SU-DHL-6 (cell line): ENCODE measurements around the gene BHLHE23.

Experiments used
- H2AFZ ChIP-seq: fragments of 200-600 bp; sonication (generic); 2 replicates; pipeline ENCODE4 v1.6.1; 2014; ENCODE audit warnings: low read depth, mild to moderate bottlenecking, moderate library complexity, mixed read lengths, antibody characterized with exemption, low read length; ENCODE audit not compliant: severe bottlenecking
- H3F3A ChIP-seq: fragments of 200-600 bp; shearing (Covaris generic); 2 replicates; pipeline ENCODE4 v1.6.0; 2016; ENCODE audit warnings: antibody characterized with exemption, mild to moderate bottlenecking; ENCODE audit not compliant: insufficient read depth
- H3K27ac ChIP-seq: fragments of 200-600 bp; sonication (generic); 2 replicates; pipeline ENCODE4 v1.5.1; 2016; ENCODE audit warnings: low read depth, mild to moderate bottlenecking, low read length, moderate library complexity, mixed read lengths
- H3K27me3 ChIP-seq: fragments of 200-600 bp; sonication (generic), shearing (Covaris generic); 2 replicates; pipeline ENCODE4 v1.6.0; 2014; ENCODE audit warnings: mild to moderate bottlenecking, low read length
- H3K36me3 ChIP-seq: fragments of 200-600 bp; sonication (generic); 2 replicates; pipeline ENCODE4 v1.6.1; 2014; ENCODE audit warnings: mild to moderate bottlenecking, low read length, mixed read lengths
- H3K4me2 ChIP-seq: fragments of 300-600, 200-600 bp; shearing (Covaris generic), sonication (generic); 2 replicates; pipeline ENCODE4 v1.6.0; 2014; ENCODE audit warnings: low read length, low read depth, mild to moderate bottlenecking; ENCODE audit not compliant: poor library complexity, severe bottlenecking
- H3K4me3 ChIP-seq: fragments of 200-600 bp; sonication (generic); 2 replicates; pipeline ENCODE4 v1.5.1; 2014; ENCODE audit warnings: antibody characterized with exemption, low read length, mild to moderate bottlenecking, mixed read lengths; ENCODE audit not compliant: insufficient read depth, poor library complexity, severe bottlenecking
- H3K79me2 ChIP-seq: fragments of 200-600 bp; sonication (generic); 2 replicates; pipeline ENCODE4 v1.6.1; 2014; ENCODE audit warnings: mild to moderate bottlenecking, low read length, moderate library complexity; ENCODE audit not compliant: insufficient read depth
- H3K9ac ChIP-seq: fragments of 200-600 bp; sonication (generic); 2 replicates; pipeline ENCODE4 v1.7.0; 2014; ENCODE audit warnings: mild to moderate bottlenecking, low read length
- H3K9me2 ChIP-seq: fragments of 200-600 bp; sonication (generic); replicated peaks from 2 replicates; pipeline ENCODE4 v1.6.1; 2014; ENCODE audit warnings: low read length; ENCODE audit not compliant: insufficient read depth
- H3K9me3 ChIP-seq: fragments of 200-600 bp; sonication (generic); 2 replicates; pipeline ENCODE4 v1.6.1; 2014; ENCODE audit warnings: low read length, mixed read lengths; ENCODE audit not compliant: insufficient read depth
- H4K20me1 ChIP-seq: fragments of 200-600 bp; sonication (generic); 2 replicates; pipeline ENCODE4 v1.6.1; 2014; ENCODE audit warnings: low read depth, mild to moderate bottlenecking, antibody characterized with exemption, low read length, moderate library complexity, mixed read lengths
- EZH2phosphoT487 ChIP-seq: fragments of 200-600 bp; sonication (generic), shearing (Covaris generic); conservative IDR thresholded peaks from 2 replicates; pipeline ENCODE4 v1.6.1; 2018; ENCODE audit warnings: mild to moderate bottlenecking, antibody characterized with exemption, low read length, moderate library complexity, mixed read lengths
- TF ChIP-seq, protein P1 (sequence below): fragments of 200-600 bp; sonication (generic); IDR thresholded peaks from one replicate; pipeline ENCODE4 v1.5.1; 2017; ENCODE audit warnings: antibody characterized with exemption, mild to moderate bottlenecking, low read length, moderate library complexity; ENCODE audit not compliant: insufficient read depth, poor library complexity, severe bottlenecking

Gene BHLHE23

DNA sequence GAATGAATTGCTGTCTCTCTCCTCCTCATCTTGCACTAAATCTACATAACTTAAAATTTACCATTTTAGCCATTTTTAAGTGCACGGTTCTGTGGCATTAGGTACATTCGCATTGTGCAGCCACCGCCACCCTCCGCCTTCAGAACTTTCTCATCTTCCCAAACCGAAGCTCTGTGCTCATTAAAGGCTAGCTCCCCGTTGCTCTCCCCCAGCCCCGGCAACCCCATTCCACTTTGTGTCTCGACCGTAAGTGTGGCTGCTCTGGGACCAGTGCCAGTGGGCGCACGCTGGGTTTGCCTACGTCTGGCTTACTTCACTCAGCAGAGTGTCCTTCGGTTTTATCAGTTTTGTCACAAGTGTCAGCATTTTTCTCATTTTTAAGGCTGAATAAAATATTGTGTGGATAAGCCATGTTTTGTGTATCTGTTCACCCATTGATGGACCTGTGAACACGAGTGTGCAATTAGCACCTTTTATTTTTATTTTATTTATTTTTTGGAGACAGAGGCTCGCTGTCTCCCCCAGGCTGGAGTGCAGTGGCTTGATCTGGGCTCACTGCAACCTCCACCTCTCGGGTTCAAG is 37.5 kb downstream of the BHLHE23 start:
- H4K20me1 ChIP-seq, result no peaks in the 10 kb centered on the region
- TF ChIP-seq EZH2phosphoT487, result no peak
- TF ChIP-seq, protein P1, sequence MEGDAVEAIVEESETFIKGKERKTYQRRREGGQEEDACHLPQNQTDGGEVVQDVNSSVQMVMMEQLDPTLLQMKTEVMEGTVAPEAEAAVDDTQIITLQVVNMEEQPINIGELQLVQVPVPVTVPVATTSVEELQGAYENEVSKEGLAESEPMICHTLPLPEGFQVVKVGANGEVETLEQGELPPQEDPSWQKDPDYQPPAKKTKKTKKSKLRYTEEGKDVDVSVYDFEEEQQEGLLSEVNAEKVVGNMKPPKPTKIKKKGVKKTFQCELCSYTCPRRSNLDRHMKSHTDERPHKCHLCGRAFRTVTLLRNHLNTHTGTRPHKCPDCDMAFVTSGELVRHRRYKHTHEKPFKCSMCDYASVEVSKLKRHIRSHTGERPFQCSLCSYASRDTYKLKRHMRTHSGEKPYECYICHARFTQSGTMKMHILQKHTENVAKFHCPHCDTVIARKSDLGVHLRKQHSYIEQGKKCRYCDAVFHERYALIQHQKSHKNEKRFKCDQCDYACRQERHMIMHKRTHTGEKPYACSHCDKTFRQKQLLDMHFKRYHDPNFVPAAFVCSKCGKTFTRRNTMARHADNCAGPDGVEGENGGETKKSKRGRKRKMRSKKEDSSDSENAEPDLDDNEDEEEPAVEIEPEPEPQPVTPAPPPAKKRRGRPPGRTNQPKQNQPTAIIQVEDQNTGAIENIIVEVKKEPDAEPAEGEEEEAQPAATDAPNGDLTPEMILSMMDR, result no peak

DNA sequence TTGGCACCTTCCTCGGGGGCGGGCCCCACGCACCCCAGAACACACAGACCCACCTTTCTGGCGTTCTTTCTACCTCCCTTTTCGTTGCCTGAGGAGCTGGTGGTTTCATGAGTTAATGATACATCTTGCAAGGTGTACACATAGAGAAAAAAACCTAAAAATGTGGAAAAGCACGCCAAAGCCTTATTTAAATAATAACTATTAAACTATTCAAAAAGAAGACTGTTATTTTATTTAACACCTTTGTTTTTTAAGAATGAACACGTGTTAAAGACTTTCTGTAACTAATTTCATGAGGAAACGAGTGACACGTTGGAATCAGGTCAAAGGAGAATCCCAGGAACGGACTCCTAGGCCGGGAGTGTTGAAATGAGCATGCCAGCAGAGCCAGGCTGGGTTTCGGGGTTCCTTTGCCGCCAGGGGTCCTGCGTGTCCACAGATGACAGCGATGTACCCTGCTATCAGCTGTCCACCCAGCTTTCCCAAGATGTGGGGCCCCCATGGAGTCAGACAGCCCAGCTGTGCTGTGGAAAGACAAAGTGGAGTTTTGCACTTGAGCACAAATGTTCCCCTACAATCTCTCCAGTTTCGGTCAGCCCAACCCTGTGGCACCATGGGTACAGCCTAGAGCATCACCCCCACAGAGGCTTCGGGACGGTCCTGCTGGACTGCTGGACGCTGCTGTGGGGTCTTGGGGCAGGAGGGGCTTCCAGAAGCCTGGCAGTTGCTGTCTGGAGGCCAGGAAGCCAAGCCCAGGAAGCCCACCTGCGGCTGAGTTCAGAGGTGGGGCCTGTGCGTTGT is 38.2 kb downstream of the BHLHE23 start:
- Histone ChIP-seq H3K4me2 (no peak overlapping the region), H3K4me3 (no peak overlapping the region), H3K79me2 (no peaks in the 10 kb centered on the region), H3K9me3 (no peaks in the 10 kb centered on the region), H3K27ac (no peak overlapping the region), H3K9me2 (no peaks in the 10 kb centered on the region), H3K9ac (no peak overlapping the region), H2AFZ (no peak overlapping the region), H3F3A (no peaks in the 10 kb centered on the region), H4K20me1 (no peaks in the 10 kb centered on the region), H3K36me3 (no peaks in the 10 kb centered on the region), H3K27me3 (no peaks in the 10 kb centered on the region)
- no peak for TF ChIP-seq EZH2phosphoT487
- TF ChIP-seq, protein P1, result no peak

More for the DNA sequence above, 37.5 kb downstream of the BHLHE23 start:
- no peaks in the 10 kb centered on the region for H3K9me3 ChIP-seq
- no peak overlapping the region for H2AFZ ChIP-seq
- no peak overlapping the region for H3K4me2 ChIP-seq
- H3K36me3 ChIP-seq, result no peaks in the 10 kb centered on the region
- H3K27me3 ChIP-seq, result no peaks in the 10 kb centered on the region
- H3K4me3 ChIP-seq, result no peak overlapping the region
- no peaks in the 10 kb centered on the region for H3F3A ChIP-seq
- no peaks in the 10 kb centered on the region for H3K79me2 ChIP-seq
- no peaks in the 10 kb centered on the region for H3K9me2 ChIP-seq
- H3K27ac ChIP-seq, result no peak overlapping the region
- H3K9ac ChIP-seq, result no peak overlapping the region

DNA sequence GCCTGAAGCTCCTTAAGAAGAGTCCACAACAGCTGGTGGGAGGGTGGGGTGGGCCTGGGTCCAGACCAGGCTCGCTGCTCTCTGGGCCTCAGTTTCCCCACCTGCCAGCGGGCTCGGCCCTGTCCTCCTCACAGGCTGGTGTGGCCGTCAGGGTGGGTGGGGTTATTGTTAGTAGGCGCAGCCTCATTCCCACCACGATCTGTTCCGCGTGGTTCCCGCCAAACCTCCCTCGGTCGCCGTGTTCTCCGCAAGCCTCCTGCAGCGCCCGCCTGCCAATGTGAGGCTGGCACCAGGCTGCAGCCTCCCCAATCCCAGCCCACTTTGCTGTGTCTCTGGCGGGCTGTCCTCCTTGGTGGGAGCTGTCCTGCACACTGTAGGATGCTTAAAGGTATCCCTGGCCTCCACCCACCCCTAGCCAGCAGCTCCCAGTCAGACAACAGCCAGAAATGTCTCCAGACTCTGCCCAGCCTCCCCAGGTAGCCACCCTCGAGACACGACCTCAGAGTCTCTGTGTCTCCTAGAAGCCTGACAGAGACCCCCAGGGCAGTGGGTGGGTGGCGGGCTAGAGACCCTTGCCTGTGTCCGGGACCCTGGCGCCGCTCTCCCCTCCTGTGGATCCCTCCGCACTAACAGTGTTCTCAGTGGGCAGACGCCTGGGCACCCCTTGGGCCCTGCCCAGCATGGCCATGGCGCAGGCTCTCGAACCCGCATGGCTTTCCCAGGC is 39.0 kb downstream of the BHLHE23 start:
- Histone ChIP-seq H3K4me2 (no peak overlapping the region), H3K9ac (no peak overlapping the region), H3K9me3 (no peaks in the 10 kb centered on the region), H3K9me2 (no peaks in the 10 kb centered on the region), H3K27me3 (no peaks in the 10 kb centered on the region), H3K36me3 (no peaks in the 10 kb centered on the region), H3K4me3 (no peak overlapping the region), H3K79me2 (no peaks in the 10 kb centered on the region), H4K20me1 (no peaks in the 10 kb centered on the region), H3K27ac (no peak overlapping the region), H2AFZ (no peak overlapping the region), H3F3A (no peaks in the 10 kb centered on the region)
- TF ChIP-seq EZH2phosphoT487, result no peak
- TF ChIP-seq, protein P1, result no peak
